Panc1 (cell line): ENCODE measurements around the gene COL4A1.

Experiments
- POLR2AphosphoS5 ChIP-seq: IDR thresholded peaks from 2 replicates; pipeline ENCODE4 v1.6.1; 2012; ENCODE audit warnings: mild to moderate bottlenecking, low read depth, low read length, moderate library complexity
- SIN3A ChIP-seq: IDR thresholded peaks from 2 replicates; pipeline ENCODE4 v1.6.1; 2012; ENCODE audit warnings: low read depth, mild to moderate bottlenecking, low read length, moderate library complexity, borderline replicate concordance; ENCODE audit not compliant: insufficient read depth
- TF ChIP-seq, protein P1 (sequence below): fragments of 450-650 bp; IDR thresholded peaks from 2 replicates; pipeline ENCODE4 v1.5.1; 2017; ENCODE audit warnings: mild to moderate bottlenecking
- TF ChIP-seq, protein P2 (sequence below), 2 experiments: IDR thresholded peaks; 2 replicates each; pipeline ENCODE4 v1.6.1; 2011 to 2012; ENCODE audit warnings: low read depth in 2 of 2, control low read depth in 1 of 2, low read length in 1 of 2, mild to moderate bottlenecking in 1 of 2, moderate library complexity in 1 of 2; ENCODE audit not compliant: insufficient read depth in 1 of 2

DNA sequence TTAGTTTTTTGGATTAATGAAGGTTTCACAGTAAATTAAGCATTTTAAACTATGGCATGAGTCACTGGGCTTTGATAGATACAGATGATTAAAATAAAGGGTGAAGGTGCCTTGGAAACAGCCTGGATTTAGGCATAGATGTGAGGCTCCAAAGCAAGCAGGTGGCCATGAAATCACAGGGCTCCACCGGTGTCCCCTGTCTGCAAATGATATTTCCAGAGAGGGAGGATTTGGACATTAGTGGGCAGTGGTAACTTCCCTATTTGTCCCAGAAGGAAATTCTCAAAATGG lies 127.2 kb downstream of the COL4A1 start:
- TF ChIP-seq POLR2AphosphoS5 (no peak), SIN3A (no peak)
- TF ChIP-seq, protein P1, sequence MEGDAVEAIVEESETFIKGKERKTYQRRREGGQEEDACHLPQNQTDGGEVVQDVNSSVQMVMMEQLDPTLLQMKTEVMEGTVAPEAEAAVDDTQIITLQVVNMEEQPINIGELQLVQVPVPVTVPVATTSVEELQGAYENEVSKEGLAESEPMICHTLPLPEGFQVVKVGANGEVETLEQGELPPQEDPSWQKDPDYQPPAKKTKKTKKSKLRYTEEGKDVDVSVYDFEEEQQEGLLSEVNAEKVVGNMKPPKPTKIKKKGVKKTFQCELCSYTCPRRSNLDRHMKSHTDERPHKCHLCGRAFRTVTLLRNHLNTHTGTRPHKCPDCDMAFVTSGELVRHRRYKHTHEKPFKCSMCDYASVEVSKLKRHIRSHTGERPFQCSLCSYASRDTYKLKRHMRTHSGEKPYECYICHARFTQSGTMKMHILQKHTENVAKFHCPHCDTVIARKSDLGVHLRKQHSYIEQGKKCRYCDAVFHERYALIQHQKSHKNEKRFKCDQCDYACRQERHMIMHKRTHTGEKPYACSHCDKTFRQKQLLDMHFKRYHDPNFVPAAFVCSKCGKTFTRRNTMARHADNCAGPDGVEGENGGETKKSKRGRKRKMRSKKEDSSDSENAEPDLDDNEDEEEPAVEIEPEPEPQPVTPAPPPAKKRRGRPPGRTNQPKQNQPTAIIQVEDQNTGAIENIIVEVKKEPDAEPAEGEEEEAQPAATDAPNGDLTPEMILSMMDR: no peak
- TF ChIP-seq, protein P2, sequence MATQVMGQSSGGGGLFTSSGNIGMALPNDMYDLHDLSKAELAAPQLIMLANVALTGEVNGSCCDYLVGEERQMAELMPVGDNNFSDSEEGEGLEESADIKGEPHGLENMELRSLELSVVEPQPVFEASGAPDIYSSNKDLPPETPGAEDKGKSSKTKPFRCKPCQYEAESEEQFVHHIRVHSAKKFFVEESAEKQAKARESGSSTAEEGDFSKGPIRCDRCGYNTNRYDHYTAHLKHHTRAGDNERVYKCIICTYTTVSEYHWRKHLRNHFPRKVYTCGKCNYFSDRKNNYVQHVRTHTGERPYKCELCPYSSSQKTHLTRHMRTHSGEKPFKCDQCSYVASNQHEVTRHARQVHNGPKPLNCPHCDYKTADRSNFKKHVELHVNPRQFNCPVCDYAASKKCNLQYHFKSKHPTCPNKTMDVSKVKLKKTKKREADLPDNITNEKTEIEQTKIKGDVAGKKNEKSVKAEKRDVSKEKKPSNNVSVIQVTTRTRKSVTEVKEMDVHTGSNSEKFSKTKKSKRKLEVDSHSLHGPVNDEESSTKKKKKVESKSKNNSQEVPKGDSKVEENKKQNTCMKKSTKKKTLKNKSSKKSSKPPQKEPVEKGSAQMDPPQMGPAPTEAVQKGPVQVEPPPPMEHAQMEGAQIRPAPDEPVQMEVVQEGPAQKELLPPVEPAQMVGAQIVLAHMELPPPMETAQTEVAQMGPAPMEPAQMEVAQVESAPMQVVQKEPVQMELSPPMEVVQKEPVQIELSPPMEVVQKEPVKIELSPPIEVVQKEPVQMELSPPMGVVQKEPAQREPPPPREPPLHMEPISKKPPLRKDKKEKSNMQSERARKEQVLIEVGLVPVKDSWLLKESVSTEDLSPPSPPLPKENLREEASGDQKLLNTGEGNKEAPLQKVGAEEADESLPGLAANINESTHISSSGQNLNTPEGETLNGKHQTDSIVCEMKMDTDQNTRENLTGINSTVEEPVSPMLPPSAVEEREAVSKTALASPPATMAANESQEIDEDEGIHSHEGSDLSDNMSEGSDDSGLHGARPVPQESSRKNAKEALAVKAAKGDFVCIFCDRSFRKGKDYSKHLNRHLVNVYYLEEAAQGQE (IDR thresholded peaks at IDR 0.05; ENCODE audit: insufficient read depth in 1 of 2, low read depth in 2 of 2, low read length in 1 of 2): no peak
